Measurements from ENCODE around the gene MOB3A. TPM values are rescaled to one million over a fixed set of nuclear protein-coding genes. Genes with fewer than 3 reads are reported as not detected.

MOB3A gene
- total RNA-seq, 5 donors from 2014 or later (not counting 1 experiment from before 2014, with no cell fraction given): 98.6 to 162 (median 142) TPM

- DNase-seq: no peak
- peaks cover 27 to 88% of the 10 kb centered on the region in 2 donors for H3K36me3 ChIP-seq (ENCODE audit: control insufficient read depth in 2 of 2, extremely low read depth in 1 of 2, insufficient read depth in 1 of 2, low read length in 1 of 2)
- H3K27me3 ChIP-seq (replicated peaks in 1 of 2; ENCODE audit: control insufficient read depth in 2 of 2, extremely low read depth in 1 of 2, insufficient read depth in 2 of 2, low read length in 1 of 2): no peaks in the 10 kb centered on the region
- Mint-ChIP-seq H3K4me3 (no peak overlapping the region), H3K27me3 (no peaks in the 10 kb centered on the region), H3K9me3 (no peaks in the 10 kb centered on the region), H3K4me1 (peaks cover 0 to 7% (median 0%) of the 10 kb centered on the region in 3 donors), H3K36me3 (peaks cover 45% of the 10 kb centered on the region), H3K27ac (no peak overlapping the region)
- WGBS (ENCODE audit: insufficient coverage): 94% methylated on average over 10 of the region's 13 CpGs
- H3K4me3 ChIP-seq (ENCODE audit: control insufficient read depth in 1 of 2, extremely low read depth in 1 of 2, low read length in 1 of 2): no peak overlapping the region
- no peak overlapping the region for H3K27ac ChIP-seq (ENCODE audit: low read length)
- POLR2A ChIA-PET: interaction anchor here in 1 of 2 donors (0.6 kb wide), 1 partner anchor 37 kb away, joined by 3 read pairs; no protein-coding TSS in a partner anchor
- CTCF ChIA-PET: interaction anchor here in 1 of 2 donors (0.6 kb wide), 1 partner anchor 34 kb away, joined by 3 read pairs; no protein-coding TSS in a partner anchor
- H3K9me3 ChIP-seq: no peaks in the 10 kb centered on the region
- peaks cover 0 to 17% of the 10 kb centered on the region in 2 experiments for H3K4me1 ChIP-seq (ENCODE audit: control insufficient read depth in 1 of 2, extremely low read depth in 1 of 2, insufficient read depth in 2 of 2, low read length in 2 of 2)
- ATAC-seq (replicated peaks in 1 of 4): no peak
These were observed 14.7 kb upstream of the MOB3A start for GRCh38 chr19:2110822-2111221.

- peaks cover 0 to 6% (median 2%) of the 10 kb centered on the region in 3 donors for H3K9me3 Mint-ChIP-seq
- POLR2A ChIA-PET: no interaction called here
- H3K4me3 Mint-ChIP-seq: no peak overlapping the region
- Histone ChIP-seq H3K27me3 (replicated peaks in 1 of 2; ENCODE audit: control insufficient read depth in 2 of 2, extremely low read depth in 1 of 2, insufficient read depth in 2 of 2, low read length in 1 of 2) (no peaks in the 10 kb centered on the region), H3K9me3 (no peaks in the 10 kb centered on the region), H3K4me3 (ENCODE audit: control insufficient read depth in 1 of 2, extremely low read depth in 1 of 2, low read length in 1 of 2) (no peak overlapping the region), H3K27ac (ENCODE audit: low read length) (no peak overlapping the region), H3K36me3 (ENCODE audit: control insufficient read depth in 2 of 2, extremely low read depth in 1 of 2, insufficient read depth in 1 of 2, low read length in 1 of 2) (peaks cover 26 to 79% of the 10 kb centered on the region in 2 donors), H3K4me1 (ENCODE audit: control insufficient read depth in 1 of 2, extremely low read depth in 1 of 2, insufficient read depth in 2 of 2, low read length in 2 of 2) (peaks cover 0 to 17% of the 10 kb centered on the region in 2 experiments)
- CTCF ChIA-PET: no interaction called here
- no peaks in the 10 kb centered on the region for H3K27me3 Mint-ChIP-seq
- H3K27ac Mint-ChIP-seq: no peak overlapping the region
- DNase-seq (no peak), ATAC-seq (replicated peaks in 1 of 4) (no peak)
- 93% methylated on average over 26 of the region's 31 CpGs for WGBS (ENCODE audit: insufficient coverage)
- peaks cover 51% of the 10 kb centered on the region for H3K36me3 Mint-ChIP-seq
- H3K4me1 Mint-ChIP-seq: peaks cover 0 to 7% (median 0%) of the 10 kb centered on the region in 3 donors
These were observed 13.1 kb upstream of the MOB3A start for GRCh38 chr19:2109046-2109864.

GRCh38 chr19:2108251-2109016 lies 12.3 kb upstream of the MOB3A start:
- Mint-ChIP-seq H3K27ac (no peak overlapping the region), H3K36me3 (peaks cover 53% of the 10 kb centered on the region)
- POLR2A ChIA-PET: no interaction called here

GRCh38 chr19:2103045-2103707 lies 7.0 kb upstream of the MOB3A start:
- Mint-ChIP-seq H3K4me1 (no peaks in the 10 kb centered on the region), H3K27me3 (no peaks in the 10 kb centered on the region), H3K9me3 (peaks cover 0 to 6% (median 2%) of the 10 kb centered on the region in 3 donors), H3K27ac (no peak overlapping the region), H3K36me3 (peaks cover 53% of the 10 kb centered on the region), H3K4me3 (no peak overlapping the region)
- ATAC-seq (replicated peaks in 1 of 4) (no peak), DNase-seq (no peak)
- Histone ChIP-seq H3K27ac (ENCODE audit: low read length) (no peak overlapping the region), H3K9me3 (no peaks in the 10 kb centered on the region), H3K4me1 (ENCODE audit: control insufficient read depth in 1 of 2, extremely low read depth in 1 of 2, insufficient read depth in 2 of 2, low read length in 2 of 2) (peaks cover 0 to 7% of the 10 kb centered on the region in 2 experiments), H3K4me3 (ENCODE audit: control insufficient read depth in 1 of 2, extremely low read depth in 1 of 2, low read length in 1 of 2) (no peak overlapping the region), H3K27me3 (replicated peaks in 1 of 2; ENCODE audit: control insufficient read depth in 2 of 2, extremely low read depth in 1 of 2, insufficient read depth in 2 of 2, low read length in 1 of 2) (no peaks in the 10 kb centered on the region), H3K36me3 (ENCODE audit: control insufficient read depth in 2 of 2, extremely low read depth in 1 of 2, insufficient read depth in 1 of 2, low read length in 1 of 2) (peaks cover 34 to 46% of the 10 kb centered on the region in 2 donors)
- ChIA-PET CTCF (no interaction called here), POLR2A (interaction anchor here in 1 of 2 donors (0.7 kb wide), 1 partner anchor 27 kb away, joined by 3 read pairs; no protein-coding TSS in a partner anchor)
- 99% methylated on average over 13 of the region's 20 CpGs for WGBS (ENCODE audit: insufficient coverage)

More at GRCh38 chr19:2108251-2109016, 12.3 kb upstream of the MOB3A start:
- no peaks in the 10 kb centered on the region for H3K9me3 ChIP-seq
- WGBS (ENCODE audit: insufficient coverage): 98% methylated on average over 18 of the region's 23 CpGs
- ATAC-seq (replicated peaks in 1 of 4): no peak
- Mint-ChIP-seq H3K9me3 (peaks cover 0 to 6% (median 2%) of the 10 kb centered on the region in 3 donors), H3K27me3 (no peaks in the 10 kb centered on the region), H3K4me1 (peaks cover 0 to 4% (median 0%) of the 10 kb centered on the region in 3 donors), H3K4me3 (no peak overlapping the region)
- no peak overlapping the region for H3K27ac ChIP-seq (ENCODE audit: low read length)
- H3K4me1 ChIP-seq (ENCODE audit: control insufficient read depth in 1 of 2, extremely low read depth in 1 of 2, insufficient read depth in 2 of 2, low read length in 2 of 2): peaks cover 0 to 17% of the 10 kb centered on the region in 2 experiments
- H3K27me3 ChIP-seq (replicated peaks in 1 of 2; ENCODE audit: control insufficient read depth in 2 of 2, extremely low read depth in 1 of 2, insufficient read depth in 2 of 2, low read length in 1 of 2): no peaks in the 10 kb centered on the region
- DNase-seq: no peak
- no peak overlapping the region for H3K4me3 ChIP-seq (ENCODE audit: control insufficient read depth in 1 of 2, extremely low read depth in 1 of 2, low read length in 1 of 2)
- H3K36me3 ChIP-seq (ENCODE audit: control insufficient read depth in 2 of 2, extremely low read depth in 1 of 2, insufficient read depth in 1 of 2, low read length in 1 of 2): peaks cover 29 to 70% of the 10 kb centered on the region in 2 donors
- CTCF ChIA-PET: no interaction called here

GRCh38 chr19:2101417-2102335 lies 5.5 kb upstream of the MOB3A start:
- ChIA-PET POLR2A (no interaction called here), CTCF (no interaction called here)
- DNase-seq (no peak), ATAC-seq (replicated peaks in 1 of 4) (no peak)
- H3K27ac Mint-ChIP-seq: no peak overlapping the region
- no peak overlapping the region for H3K4me3 ChIP-seq (ENCODE audit: control insufficient read depth in 1 of 2, extremely low read depth in 1 of 2, low read length in 1 of 2)
- peaks cover 0 to 6% (median 2%) of the 10 kb centered on the region in 3 donors for H3K9me3 Mint-ChIP-seq
- 95% methylated on average over 40 of the region's 45 CpGs for WGBS (ENCODE audit: insufficient coverage)
- peaks cover 28 to 41% of the 10 kb centered on the region in 2 donors for H3K36me3 ChIP-seq (ENCODE audit: control insufficient read depth in 2 of 2, extremely low read depth in 1 of 2, insufficient read depth in 1 of 2, low read length in 1 of 2)
- no peak overlapping the region for H3K27ac ChIP-seq (ENCODE audit: low read length)
- peaks cover 0 to 9% (median 5%) of the 10 kb centered on the region in 3 donors for H3K4me1 Mint-ChIP-seq
- H3K4me1 ChIP-seq (ENCODE audit: control insufficient read depth in 1 of 2, extremely low read depth in 1 of 2, insufficient read depth in 2 of 2, low read length in 2 of 2): peaks cover 2 to 21% of the 10 kb centered on the region in 2 experiments
- no peaks in the 10 kb centered on the region for H3K9me3 ChIP-seq
- H3K27me3 ChIP-seq (replicated peaks in 1 of 2; ENCODE audit: control insufficient read depth in 2 of 2, extremely low read depth in 1 of 2, insufficient read depth in 2 of 2, low read length in 1 of 2): no peaks in the 10 kb centered on the region
- no peak overlapping the region for H3K4me3 Mint-ChIP-seq
- H3K27me3 Mint-ChIP-seq: no peaks in the 10 kb centered on the region
- H3K36me3 Mint-ChIP-seq: peaks cover 42% of the 10 kb centered on the region

Data from T-cell (primary cell).